ENCODE results near the gene BIRC7. TPM values are rescaled to one million over a fixed set of nuclear protein-coding genes. Genes with fewer than 3 reads are reported as not detected.

The BIRC7 gene
- total RNA-seq, 1 experiment from 2014 or later, result 0.96 TPM

DNA sequence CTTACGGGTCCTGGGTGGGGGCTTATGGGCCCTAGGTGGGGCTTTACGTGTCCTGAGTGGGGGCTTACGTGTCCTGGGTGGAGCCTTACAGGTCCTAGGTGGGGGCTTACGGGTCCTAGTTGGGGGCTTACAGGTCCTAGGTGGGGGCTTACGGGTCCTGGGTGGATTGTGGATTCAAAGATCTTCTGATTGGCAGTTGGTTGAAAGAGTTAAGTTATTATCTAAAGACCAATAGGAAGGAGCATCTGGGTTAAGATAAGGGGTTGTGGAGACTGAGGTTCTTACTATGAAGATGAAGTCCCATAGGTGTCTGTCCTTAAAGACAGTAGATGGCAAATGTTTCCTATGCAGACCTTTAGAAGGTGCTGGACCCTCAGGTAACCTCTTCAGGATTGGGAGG, 8.4 kb upstream of the BIRC7 start:
- Histone ChIP-seq H3K4me3 (replicated peaks in 1 of 2; ENCODE audit: low read depth in 1 of 2, low read length in 2 of 2) (no peak overlapping the region), H4K20me1 (ENCODE audit: insufficient read depth) (no peaks in the 10 kb centered on the region), H3K4me1 (ENCODE audit: control insufficient read depth in 1 of 2, insufficient read depth in 2 of 2, low read length in 2 of 2) (peaks cover 29 to 55% of the 10 kb centered on the region in 2 experiments), H3K9me3 (ENCODE audit: control insufficient read depth in 1 of 2, insufficient read depth in 1 of 2, low read depth in 1 of 2, low read length in 2 of 2) (no peaks in the 10 kb centered on the region), H3K4me2 (ENCODE audit: low read length) (no peak overlapping the region), H3K9me2 (ENCODE audit: insufficient read depth) (no peaks in the 10 kb centered on the region), H3K36me3 (ENCODE audit: control insufficient read depth in 1 of 2, insufficient read depth in 2 of 2, low read length in 2 of 2) (no peaks in the 10 kb centered on the region), H3K27me3 (ENCODE audit: insufficient read depth, low read length) (no peaks in the 10 kb centered on the region), H3K79me2 (ENCODE audit: insufficient read depth, low read length) (no peaks in the 10 kb centered on the region), H3K9ac (ENCODE audit: low read length) (no peak overlapping the region), H3K27ac (ENCODE audit: low read depth, low read length) (no peak overlapping the region), H2AFZ (ENCODE audit: low read depth, low read length, poor library complexity, severe bottlenecking) (no peak overlapping the region)
- ATAC-seq (no peak), DNase-seq (ENCODE audit: low read depth, low spot score) (no peak)
- no TSS peak for BruUV-seq (replicated peaks)
- ChIA-PET CTCF (no interaction called here), RAD21 (ENCODE audit: low non-redundant PET in 1 of 2, low total read pairs in 2 of 2, uncharacterized antibody in 2 of 2, unreplicated experiment in 2 of 2) (no interaction called here), POLR2A (no interaction called here)
- intact Hi-C loops (cut with micrococcal nuclease), result no loop called here
- TF ChIP-seq FOSL1 (IDR thresholded peaks at IDR 0.05; ENCODE audit: low read depth), result no peak
- no peak for TF ChIP-seq RAD21 (IDR thresholded peaks at IDR 0.05; ENCODE audit: low read depth)

DNA sequence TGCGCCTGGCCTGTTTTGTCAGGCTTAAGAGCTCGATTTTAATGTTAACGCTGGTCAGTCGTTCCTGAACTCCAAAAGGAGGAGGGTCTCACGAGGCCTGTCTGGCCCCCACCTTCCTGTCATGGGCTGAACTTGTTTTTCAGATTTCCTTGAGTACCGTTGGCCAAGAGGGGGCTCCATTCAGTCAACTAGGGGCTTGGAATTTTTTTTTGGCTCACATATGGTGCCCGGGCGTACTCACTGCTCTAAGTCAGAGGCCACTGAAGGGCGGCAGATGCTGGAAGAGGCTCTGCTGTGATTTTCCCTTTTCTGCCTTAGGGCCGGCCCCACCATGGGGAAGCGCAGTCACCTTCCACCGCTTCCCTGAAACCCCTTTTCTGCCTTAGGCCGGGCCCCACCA, 6.9 kb upstream of the BIRC7 start:
- Histone ChIP-seq H3K9me2 (ENCODE audit: insufficient read depth) (no peaks in the 10 kb centered on the region), H3K4me2 (ENCODE audit: low read length) (no peak overlapping the region), H3K79me2 (ENCODE audit: insufficient read depth, low read length) (no peaks in the 10 kb centered on the region), H4K20me1 (ENCODE audit: insufficient read depth) (no peaks in the 10 kb centered on the region), H3K4me1 (ENCODE audit: control insufficient read depth in 1 of 2, insufficient read depth in 2 of 2, low read length in 2 of 2) (peaks cover 43 to 65% of the 10 kb centered on the region in 2 experiments), H3K4me3 (replicated peaks in 1 of 2; ENCODE audit: low read depth in 1 of 2, low read length in 2 of 2) (no peak overlapping the region), H3K9ac (ENCODE audit: low read length) (no peak overlapping the region), H3K27ac (ENCODE audit: low read depth, low read length) (no peak overlapping the region), H2AFZ (ENCODE audit: low read depth, low read length, poor library complexity, severe bottlenecking) (no peak overlapping the region), H3K27me3 (ENCODE audit: insufficient read depth, low read length) (no peaks in the 10 kb centered on the region), H3K9me3 (ENCODE audit: control insufficient read depth in 1 of 2, insufficient read depth in 1 of 2, low read depth in 1 of 2, low read length in 2 of 2) (no peaks in the 10 kb centered on the region), H3K36me3 (ENCODE audit: control insufficient read depth in 1 of 2, insufficient read depth in 2 of 2, low read length in 2 of 2) (no peaks in the 10 kb centered on the region)
- intact Hi-C loops (cut with micrococcal nuclease), result no loop called here
- ChIA-PET POLR2A (interaction anchor here (1.2 kb wide), 1 partner anchor 44 kb away, joined by 3 read pairs; the partner anchor contains the start of gene ARFGAP1), RAD21 (ENCODE audit: low non-redundant PET in 1 of 2, low total read pairs in 2 of 2, uncharacterized antibody in 2 of 2, unreplicated experiment in 2 of 2) (no interaction called here), CTCF (no interaction called here)
- ATAC-seq, result no peak
- no peak for DNase-seq (ENCODE audit: low read depth, low spot score)
- no TSS peak for BruUV-seq (replicated peaks)
- TF ChIP-seq EGR1 (IDR thresholded peaks at IDR 0.05; ENCODE audit: low read depth) (no peak), SP1 (IDR thresholded peaks at IDR 0.05; ENCODE audit: low read depth) (no peak), JUND (IDR thresholded peaks at IDR 0.05) (no peak), TCF7L2 (IDR thresholded peaks at IDR 0.05; ENCODE audit: borderline replicate concordance, extremely low read depth, insufficient read depth, insufficient read length) (no peak), SRF (IDR thresholded peaks at IDR 0.05; ENCODE audit: low read depth) (no peak), EZH2phosphoT487 (IDR thresholded peaks at IDR 0.05; ENCODE audit: borderline replicate concordance) (no peak), YY1 (IDR thresholded peaks at IDR 0.05; ENCODE audit: extremely low read depth, insufficient replicate concordance, low read depth, low read length) (no peak), ZNF274 (IDR thresholded peaks at IDR 0.05; ENCODE audit: low read depth, low read length) (no peak), FOSL1 (IDR thresholded peaks at IDR 0.05; ENCODE audit: low read depth) (no peak), MAX (IDR thresholded peaks at IDR 0.05) (no peak), CTCF (IDR thresholded peaks at IDR 0.05 in 2 of 3, conservative IDR thresholded peaks at IDR 0.05 in 1 of 3; ENCODE audit: borderline replicate concordance in 1 of 3, insufficient read depth in 1 of 3, low read depth in 2 of 3, low read length in 2 of 3) (no peak), POLR2AphosphoS5 (IDR thresholded peaks at IDR 0.05; ENCODE audit: low read depth, low read length) (no peak), CEBPB (IDR thresholded peaks at IDR 0.05; ENCODE audit: low read depth) (no peak), CBX3 (IDR thresholded peaks at IDR 0.05; ENCODE audit: low read depth) (no peak), ZBTB33 (IDR thresholded peaks at IDR 0.05; ENCODE audit: extremely low read depth, insufficient replicate concordance, low read length) (no peak)
- TF ChIP-seq, protein P1, sequence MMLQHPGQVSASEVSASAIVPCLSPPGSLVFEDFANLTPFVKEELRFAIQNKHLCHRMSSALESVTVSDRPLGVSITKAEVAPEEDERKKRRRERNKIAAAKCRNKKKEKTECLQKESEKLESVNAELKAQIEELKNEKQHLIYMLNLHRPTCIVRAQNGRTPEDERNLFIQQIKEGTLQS (IDR thresholded peaks at IDR 0.05), result no peak
